NT2/D1 (cell line): ENCODE results near the gene NDFIP1.
"Not testable (repeated sequence)": the region's sequence is repeated elsewhere in the genome, so short reads cannot be mapped to it uniquely, and the experiment has no call there.

Source experiments
- DNase-seq: peaks from one replicate; pipeline ENCODE4 v3.0.0-alpha.2; 2011; ENCODE audit warnings: low read depth, low spot score
- H3K27me3 ChIP-seq: 2 replicates; pipeline ENCODE4 v1.6.0; 2011; ENCODE audit warnings: mild to moderate bottlenecking; ENCODE audit not compliant: insufficient read length, insufficient read depth
- H3K36me3 ChIP-seq: 2 replicates; pipeline ENCODE4 v1.6.1; 2011; ENCODE audit warnings: mild to moderate bottlenecking, low read length, mixed read lengths; ENCODE audit not compliant: insufficient read depth, insufficient read length
- H3K4me1 ChIP-seq: 2 replicates; pipeline ENCODE4 v1.5.1; 2011; ENCODE audit not compliant: insufficient read depth, insufficient read length
- H3K4me3 ChIP-seq: 2 replicates; pipeline ENCODE4 v1.5.1; 2011; ENCODE audit warnings: low read depth; ENCODE audit not compliant: insufficient read length
- H3K9ac ChIP-seq: 2 replicates; pipeline ENCODE4 v1.6.0; 2011; ENCODE audit warnings: low read depth; ENCODE audit not compliant: insufficient read length
- H3K9me3 ChIP-seq: 2 replicates; pipeline ENCODE4 v1.5.1; 2011; ENCODE audit warnings: mild to moderate bottlenecking, low read length; ENCODE audit not compliant: insufficient read depth
- SUZ12 ChIP-seq: IDR thresholded peaks from 2 replicates; pipeline ENCODE4 v1.6.1; 2011; ENCODE audit not compliant: insufficient read length, insufficient read depth; ENCODE audit errors: extremely low read depth
- YY1 ChIP-seq: IDR thresholded peaks from 2 replicates; pipeline ENCODE4 v1.6.1; 2011; ENCODE audit not compliant: insufficient read length, insufficient read depth
- ZNF274 ChIP-seq: IDR thresholded peaks from 2 replicates; pipeline ENCODE4 v1.6.1; 2011; ENCODE audit warnings: mild to moderate bottlenecking, low read depth, low read length

Gene NDFIP1

GRCh38 chr5:142150431-142150830 lies 41.9 kb downstream of the NDFIP1 start:
- Histone ChIP-seq H3K4me1 (no peaks in the 10 kb centered on the region), H3K4me3 (no peak overlapping the region)
- TF ChIP-seq SUZ12: no peak

GRCh38 chr5:142151436-142152383 lies 43.1 kb downstream of the NDFIP1 start:
- Histone ChIP-seq H3K9ac (no peak overlapping the region), H3K36me3 (peaks cover 19% of the 10 kb centered on the region), H3K4me3 (no peak overlapping the region), H3K27me3 (no peaks in the 10 kb centered on the region), H3K9me3 (peaks cover 5% of the 10 kb centered on the region; the same call in 1 of the 2 replicates), H3K4me1 (no peaks in the 10 kb centered on the region)
- peak; percentile 55 for DNase-seq
- TF ChIP-seq SUZ12 (no peak), YY1 (no peak), ZNF274 (no peak)

More at GRCh38 chr5:142150431-142150830, 41.9 kb downstream of the NDFIP1 start:
- DNase-seq: no peak
- H3K9me3 ChIP-seq: peaks cover 8% of the 10 kb centered on the region; the same call in 1 of the 2 replicates
- no peak overlapping the region for H3K9ac ChIP-seq
- H3K27me3 ChIP-seq: no peaks in the 10 kb centered on the region
- peaks cover 32% of the 10 kb centered on the region for H3K36me3 ChIP-seq

- DNase-seq: no peak
- TF ChIP-seq SUZ12 (no peak), ZNF274 (no peak), YY1 (no peak)
- Histone ChIP-seq H3K4me1 (no peaks in the 10 kb centered on the region), H3K4me3 (no peak overlapping the region), H3K27me3 (no peaks in the 10 kb centered on the region), H3K9me3 (no peaks in the 10 kb centered on the region), H3K36me3 (peaks cover 13% of the 10 kb centered on the region), H3K9ac (no peak overlapping the region)
Observed at GRCh38 chr5:142152384-142152732, 43.8 kb downstream of the NDFIP1 start.

GRCh38 chr5:142153674-142154448 lies 45.3 kb downstream of the NDFIP1 start:
- no peak overlapping the region for H3K9ac ChIP-seq
- H3K36me3 ChIP-seq: peaks cover 4% of the 10 kb centered on the region
- no peak for TF ChIP-seq YY1
- no peak for TF ChIP-seq SUZ12
- DNase-seq: no peak
- no peak overlapping the region for H3K4me3 ChIP-seq
- no peaks in the 10 kb centered on the region for H3K27me3 ChIP-seq
- no peaks in the 10 kb centered on the region for H3K9me3 ChIP-seq
- H3K4me1 ChIP-seq: no peaks in the 10 kb centered on the region

- H3K9me3 ChIP-seq: not testable (repeated sequence)
Observed at GRCh38 chr5:142154449-142154841, 45.9 kb downstream of the NDFIP1 start.

GRCh38 chr5:142156839-142157463 lies 48.4 kb downstream of the NDFIP1 start:
- DNase-seq: no peak
- H3K36me3 ChIP-seq: peaks cover 4% of the 10 kb centered on the region
- H3K4me3 ChIP-seq: no peak overlapping the region
- no peaks in the 10 kb centered on the region for H3K27me3 ChIP-seq
- TF ChIP-seq YY1: no peak
- TF ChIP-seq SUZ12: no peak
- no peak for TF ChIP-seq ZNF274
- no peaks in the 10 kb centered on the region for H3K9me3 ChIP-seq
- peaks cover 2% of the 10 kb centered on the region for H3K4me1 ChIP-seq
- no peak overlapping the region for H3K9ac ChIP-seq

More at GRCh38 chr5:142154449-142154841, 45.9 kb downstream of the NDFIP1 start:
- H3K4me1 ChIP-seq, DNase-seq, H3K4me3 ChIP-seq, H3K9ac ChIP-seq, H3K27me3 ChIP-seq, H3K36me3 ChIP-seq: not testable (repeated sequence)

GRCh38 chr5:142159354-142159753 lies 50.8 kb downstream of the NDFIP1 start:
- Histone ChIP-seq H3K27me3 (no peaks in the 10 kb centered on the region), H3K36me3 (no peaks in the 10 kb centered on the region), H3K9ac (no peak overlapping the region), H3K4me1 (peaks cover 2% of the 10 kb centered on the region), H3K4me3 (no peak overlapping the region), H3K9me3 (no peaks in the 10 kb centered on the region)
- TF ChIP-seq ZNF274 (no peak), YY1 (no peak), SUZ12 (no peak)
- no peak for DNase-seq
